Cardiac muscle cell (in vitro differentiated cells and primary cell): ENCODE data around the gene MPG. TPM values are rescaled to one million over a fixed set of nuclear protein-coding genes. Genes with fewer than 3 reads are reported as not detected.

Experiments used
- DNase-seq, 2 donors: peaks; one replicate each; pipeline versions ENCODE4 v3.0.0 to v3.0.0-alpha.2; 2010 to 2017; ENCODE audit warnings: low read depth in 1 of 2, low spot score in 1 of 2
- H3K27ac ChIP-seq: fragments of 200-600 bp; sonication (generic); 2 replicates; pipeline ENCODE4 v1.5.1; 2016
- H3K27me3 ChIP-seq: fragments of 200-600 bp; sonication (generic); 2 replicates; pipeline ENCODE4 v1.6.0; 2016; ENCODE audit warnings: control low read depth
- H3K36me3 ChIP-seq: fragments of 200-600 bp; sonication (generic); 2 replicates; pipeline ENCODE4 v1.5.1; 2016; ENCODE audit warnings: control low read depth
- H3K4me1 ChIP-seq: fragments of 200-600 bp; sonication (generic); 2 replicates; pipeline ENCODE4 v1.8.1; 2017; ENCODE audit warnings: low read depth, mild to moderate bottlenecking, mixed run types
- H3K4me3 ChIP-seq: fragments of 200-600 bp; sonication (generic); 2 replicates; pipeline ENCODE4 v1.5.1; 2016; ENCODE audit warnings: mild to moderate bottlenecking
- H3K9me3 ChIP-seq: fragments of 200-600 bp; sonication (generic); 2 replicates; pipeline ENCODE4 v1.5.1; 2017; ENCODE audit warnings: low read depth, mild to moderate bottlenecking, control low read depth
- polyA plus RNA-seq: library from polyadenylated mRNA; unstranded; fragments of >200 nt; fragmentation: Nextera tagmentation; extraction: Ambion mirVana; gene quantifications from 2 replicates; pipeline ENCODE4 v1.2.1, GENCODE V29; 2016
- total RNA-seq: library from RNA; depleted of rRNA; stranded (reverse); fragments of >200 nt; gene quantifications from 2 replicates; pipeline ENCODE4 v1.2.3, GENCODE V29; 2016
- TF ChIP-seq, protein P1 (sequence below): IDR thresholded peaks from 2 replicates; pipeline ENCODE4 v1.5.1; 2012; ENCODE audit warnings: low read depth, mild to moderate bottlenecking, low read length

MPG gene
- total and polyA plus RNA-seq, 2 experiments from 2014 or later, result 78.2 to 90.2 TPM

DNA sequence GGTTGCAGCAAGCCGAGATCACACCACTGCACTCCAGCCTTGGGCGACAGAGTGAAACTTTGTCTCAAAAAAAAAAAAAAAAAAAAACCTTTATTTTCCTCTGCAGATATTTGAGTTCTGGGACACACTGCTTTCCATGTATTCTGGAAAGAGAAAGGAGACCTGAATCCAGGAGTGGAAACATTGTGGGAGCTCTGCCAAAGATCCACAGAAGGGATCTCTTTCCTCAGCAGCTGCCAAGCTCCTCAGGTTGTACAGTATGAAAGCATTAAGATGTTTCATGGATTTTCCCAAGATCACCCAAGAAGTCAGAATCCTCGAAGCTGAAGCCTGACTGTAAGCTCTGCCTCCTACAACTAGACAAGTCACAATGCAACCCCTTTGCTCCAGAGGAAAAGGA lies 47.0 kb downstream of the MPG start:
- H3K4me3 ChIP-seq, result no peak overlapping the region
- H3K9me3 ChIP-seq, result no peaks in the 10 kb centered on the region
- no peaks in the 10 kb centered on the region for H3K4me1 ChIP-seq
- TF ChIP-seq, protein P1, sequence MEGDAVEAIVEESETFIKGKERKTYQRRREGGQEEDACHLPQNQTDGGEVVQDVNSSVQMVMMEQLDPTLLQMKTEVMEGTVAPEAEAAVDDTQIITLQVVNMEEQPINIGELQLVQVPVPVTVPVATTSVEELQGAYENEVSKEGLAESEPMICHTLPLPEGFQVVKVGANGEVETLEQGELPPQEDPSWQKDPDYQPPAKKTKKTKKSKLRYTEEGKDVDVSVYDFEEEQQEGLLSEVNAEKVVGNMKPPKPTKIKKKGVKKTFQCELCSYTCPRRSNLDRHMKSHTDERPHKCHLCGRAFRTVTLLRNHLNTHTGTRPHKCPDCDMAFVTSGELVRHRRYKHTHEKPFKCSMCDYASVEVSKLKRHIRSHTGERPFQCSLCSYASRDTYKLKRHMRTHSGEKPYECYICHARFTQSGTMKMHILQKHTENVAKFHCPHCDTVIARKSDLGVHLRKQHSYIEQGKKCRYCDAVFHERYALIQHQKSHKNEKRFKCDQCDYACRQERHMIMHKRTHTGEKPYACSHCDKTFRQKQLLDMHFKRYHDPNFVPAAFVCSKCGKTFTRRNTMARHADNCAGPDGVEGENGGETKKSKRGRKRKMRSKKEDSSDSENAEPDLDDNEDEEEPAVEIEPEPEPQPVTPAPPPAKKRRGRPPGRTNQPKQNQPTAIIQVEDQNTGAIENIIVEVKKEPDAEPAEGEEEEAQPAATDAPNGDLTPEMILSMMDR, result no peak
- no peaks in the 10 kb centered on the region for H3K27me3 ChIP-seq
- no peak overlapping the region for H3K27ac ChIP-seq
- no peaks in the 10 kb centered on the region for H3K36me3 ChIP-seq
- DNase-seq, result no peak

- no peak overlapping the region for H3K4me3 ChIP-seq
- H3K4me1 ChIP-seq, result no peaks in the 10 kb centered on the region
- no peaks in the 10 kb centered on the region for H3K9me3 ChIP-seq
- TF ChIP-seq, protein P1, result no peak
- H3K36me3 ChIP-seq, result no peaks in the 10 kb centered on the region
- H3K27me3 ChIP-seq, result no peaks in the 10 kb centered on the region
- no peak for DNase-seq
- no peak overlapping the region for H3K27ac ChIP-seq
Measured at GRCh38 chr16:129075-129474, 51.0 kb downstream of the MPG start.

GRCh38 chr16:130533-131173 lies 52.6 kb downstream of the MPG start:
- H3K36me3 ChIP-seq, result no peaks in the 10 kb centered on the region
- no peak for DNase-seq
- no peaks in the 10 kb centered on the region for H3K4me1 ChIP-seq
- H3K27me3 ChIP-seq, result no peaks in the 10 kb centered on the region
- no peak overlapping the region for H3K27ac ChIP-seq
- TF ChIP-seq, protein P1, result no peak
- H3K9me3 ChIP-seq, result no peaks in the 10 kb centered on the region
- no peak overlapping the region for H3K4me3 ChIP-seq

- DNase-seq, result no peak
- Histone ChIP-seq H3K9me3 (no peaks in the 10 kb centered on the region), H3K36me3 (no peaks in the 10 kb centered on the region), H3K27me3 (no peaks in the 10 kb centered on the region), H3K27ac (no peak overlapping the region), H3K4me3 (no peak overlapping the region), H3K4me1 (no peaks in the 10 kb centered on the region)
- TF ChIP-seq, protein P1, result no peak
Measured at GRCh38 chr16:132120-132519, 54.1 kb downstream of the MPG start.

DNA sequence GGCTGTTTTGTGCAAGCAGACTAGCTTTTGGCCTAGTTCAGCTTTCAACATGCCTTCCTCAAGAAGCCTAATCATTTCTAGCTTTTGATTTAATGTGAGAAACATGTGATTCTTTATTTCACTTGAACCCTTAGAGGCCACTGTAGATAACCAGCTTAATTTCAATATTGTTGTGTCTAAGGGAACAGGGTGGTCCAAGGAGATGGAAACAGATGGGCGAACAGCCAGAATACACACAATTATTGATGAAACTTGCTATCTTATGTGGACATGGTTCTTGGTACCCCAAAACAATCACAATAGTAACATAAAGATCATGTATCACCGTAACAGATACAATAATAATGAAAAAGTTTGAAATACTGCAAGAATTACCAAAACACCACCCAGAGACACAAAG lies 55.7 kb downstream of the MPG start:
- DNase-seq, result no peak
- no peaks in the 10 kb centered on the region for H3K36me3 ChIP-seq
- H3K27ac ChIP-seq, result no peak overlapping the region
- no peaks in the 10 kb centered on the region for H3K27me3 ChIP-seq
- TF ChIP-seq, protein P1, result no peak
- H3K4me3 ChIP-seq, result no peak overlapping the region
- H3K9me3 ChIP-seq, result no peaks in the 10 kb centered on the region
- H3K4me1 ChIP-seq, result no peaks in the 10 kb centered on the region

Other genes with a start within 250 kb of the MPG start
- gene POLR3K, start 24.6 kb upstream of the MPG start, total RNA-seq, result 6.7 and 7.1 TPM in 2 replicates
- 28.7 and 29.6 TPM in 2 replicates for gene POLR3K, start 24.6 kb upstream of the MPG start, polyA plus RNA-seq
- gene SNRNP25, start 24.4 kb upstream of the MPG start, total RNA-seq, result 44.7 and 70.3 TPM in 2 replicates
- 94.2 and 123 TPM in 2 replicates for gene SNRNP25, start 24.4 kb upstream of the MPG start, polyA plus RNA-seq
- gene RHBDF1, start 5.6 kb upstream of the MPG start, total RNA-seq, result 27.2 and 28.2 TPM in 2 replicates
- gene RHBDF1, start 5.6 kb upstream of the MPG start, polyA plus RNA-seq, result 27.9 and 38.2 TPM in 2 replicates
- gene NPRL3, start 60.4 kb downstream of the MPG start, total RNA-seq, result 20.9 and 24.3 TPM in 2 replicates
- 36.8 and 38.8 TPM in 2 replicates for gene NPRL3, start 60.4 kb downstream of the MPG start, polyA plus RNA-seq
- gene HBZ, start 74.4 kb downstream of the MPG start, total RNA-seq, result not detected in 2 replicates
- not detected in 2 replicates for gene HBZ, start 74.4 kb downstream of the MPG start, polyA plus RNA-seq
- not detected in 2 replicates for gene HBM, start 87.8 kb downstream of the MPG start, total RNA-seq
- gene HBM, start 87.8 kb downstream of the MPG start, polyA plus RNA-seq, result not detected in 2 replicates
- gene HBA2, start 94.7 kb downstream of the MPG start, total RNA-seq, result 1.3 TPM in 1 of 2 replicates, not detected in the other
- gene HBA2, start 94.7 kb downstream of the MPG start, polyA plus RNA-seq, result 0.52 TPM in 1 of 2 replicates, not detected in the other
- gene HBA1, start 98.5 kb downstream of the MPG start, total RNA-seq, result 0.42 TPM in 1 of 2 replicates, not detected in the other
- gene HBA1, start 98.5 kb downstream of the MPG start, polyA plus RNA-seq, result 1.8 TPM in 1 of 2 replicates, not detected in the other
- gene HBQ1, start 102.2 kb downstream of the MPG start, total RNA-seq, result 2.0 and 3.7 TPM in 2 replicates
- 0.76 and 4.0 TPM in 2 replicates for gene HBQ1, start 102.2 kb downstream of the MPG start, polyA plus RNA-seq
- 94.5 and 158 TPM in 2 replicates for gene LUC7L, start 151.2 kb downstream of the MPG start, total RNA-seq
- 91.0 and 105 TPM in 2 replicates for gene LUC7L, start 151.2 kb downstream of the MPG start, polyA plus RNA-seq
- gene FAM234A, start 156.6 kb downstream of the MPG start, total RNA-seq, result 128 and 136 TPM in 2 replicates
- gene FAM234A, start 156.6 kb downstream of the MPG start, polyA plus RNA-seq, result 160 and 164 TPM in 2 replicates
- 6.6 and 14.8 TPM in 2 replicates for gene RGS11, start 197.7 kb downstream of the MPG start, total RNA-seq
- 12.0 and 17.0 TPM in 2 replicates for gene RGS11, start 197.7 kb downstream of the MPG start, polyA plus RNA-seq
- gene ARHGDIG, start 202.4 kb downstream of the MPG start, total RNA-seq, result 5.8 and 6.5 TPM in 2 replicates
- 3.1 and 9.6 TPM in 2 replicates for gene ARHGDIG, start 202.4 kb downstream of the MPG start, polyA plus RNA-seq
- gene PDIA2, start 204.9 kb downstream of the MPG start, total RNA-seq, result 0.78 and 3.2 TPM in 2 replicates
- gene PDIA2, start 204.9 kb downstream of the MPG start, polyA plus RNA-seq, result 1.7 and 4.6 TPM in 2 replicates